Measurements from ENCODE around the gene FAM234A. TPM values are rescaled to one million over a fixed set of nuclear protein-coding genes. Genes with fewer than 3 reads are reported as not detected.

Gene FAM234A
- total RNA-seq, 1 donor from 2014 or later: 72.3 TPM

DNA sequence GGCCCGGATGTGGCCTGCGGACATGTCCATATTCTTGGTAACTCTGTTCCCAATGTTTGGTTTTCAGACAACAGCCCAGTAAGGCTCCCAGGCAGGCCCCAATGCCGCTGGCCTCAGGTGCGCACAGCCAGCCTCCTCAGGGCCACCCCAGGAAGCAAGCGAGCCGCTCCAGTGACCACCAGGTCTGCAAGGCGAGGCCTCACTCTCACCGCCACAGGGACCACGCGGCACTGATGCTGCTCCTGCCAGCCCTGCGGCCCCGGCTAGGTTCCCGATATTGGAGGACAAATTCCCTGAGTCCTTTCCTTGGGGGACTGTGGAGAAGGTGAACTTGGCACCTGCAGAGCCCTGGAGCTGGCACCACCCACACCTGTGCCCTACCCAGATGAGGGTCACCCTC lies 67.3 kb downstream of the FAM234A start:
- Mint-ChIP-seq H3K27ac (ENCODE audit: unreplicated experiment) (no peak overlapping the region), H3K4me3 (ENCODE audit: unreplicated experiment) (no peak overlapping the region), H3K27me3 (ENCODE audit: unreplicated experiment) (peaks cover 8% of the 10 kb centered on the region), H3K9me3 (ENCODE audit: unreplicated experiment) (no peaks in the 10 kb centered on the region), H3K4me1 (ENCODE audit: unreplicated experiment) (no peaks in the 10 kb centered on the region), H3K36me3 (ENCODE audit: low read depth, unreplicated experiment) (peaks cover 5% of the 10 kb centered on the region)
- DNase-seq (ENCODE audit: low spot score): no peak
- TF ChIP-seq, protein P1, sequence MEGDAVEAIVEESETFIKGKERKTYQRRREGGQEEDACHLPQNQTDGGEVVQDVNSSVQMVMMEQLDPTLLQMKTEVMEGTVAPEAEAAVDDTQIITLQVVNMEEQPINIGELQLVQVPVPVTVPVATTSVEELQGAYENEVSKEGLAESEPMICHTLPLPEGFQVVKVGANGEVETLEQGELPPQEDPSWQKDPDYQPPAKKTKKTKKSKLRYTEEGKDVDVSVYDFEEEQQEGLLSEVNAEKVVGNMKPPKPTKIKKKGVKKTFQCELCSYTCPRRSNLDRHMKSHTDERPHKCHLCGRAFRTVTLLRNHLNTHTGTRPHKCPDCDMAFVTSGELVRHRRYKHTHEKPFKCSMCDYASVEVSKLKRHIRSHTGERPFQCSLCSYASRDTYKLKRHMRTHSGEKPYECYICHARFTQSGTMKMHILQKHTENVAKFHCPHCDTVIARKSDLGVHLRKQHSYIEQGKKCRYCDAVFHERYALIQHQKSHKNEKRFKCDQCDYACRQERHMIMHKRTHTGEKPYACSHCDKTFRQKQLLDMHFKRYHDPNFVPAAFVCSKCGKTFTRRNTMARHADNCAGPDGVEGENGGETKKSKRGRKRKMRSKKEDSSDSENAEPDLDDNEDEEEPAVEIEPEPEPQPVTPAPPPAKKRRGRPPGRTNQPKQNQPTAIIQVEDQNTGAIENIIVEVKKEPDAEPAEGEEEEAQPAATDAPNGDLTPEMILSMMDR (IDR thresholded peaks at IDR 0.05; ENCODE audit: unreplicated experiment): no peak

DNA sequence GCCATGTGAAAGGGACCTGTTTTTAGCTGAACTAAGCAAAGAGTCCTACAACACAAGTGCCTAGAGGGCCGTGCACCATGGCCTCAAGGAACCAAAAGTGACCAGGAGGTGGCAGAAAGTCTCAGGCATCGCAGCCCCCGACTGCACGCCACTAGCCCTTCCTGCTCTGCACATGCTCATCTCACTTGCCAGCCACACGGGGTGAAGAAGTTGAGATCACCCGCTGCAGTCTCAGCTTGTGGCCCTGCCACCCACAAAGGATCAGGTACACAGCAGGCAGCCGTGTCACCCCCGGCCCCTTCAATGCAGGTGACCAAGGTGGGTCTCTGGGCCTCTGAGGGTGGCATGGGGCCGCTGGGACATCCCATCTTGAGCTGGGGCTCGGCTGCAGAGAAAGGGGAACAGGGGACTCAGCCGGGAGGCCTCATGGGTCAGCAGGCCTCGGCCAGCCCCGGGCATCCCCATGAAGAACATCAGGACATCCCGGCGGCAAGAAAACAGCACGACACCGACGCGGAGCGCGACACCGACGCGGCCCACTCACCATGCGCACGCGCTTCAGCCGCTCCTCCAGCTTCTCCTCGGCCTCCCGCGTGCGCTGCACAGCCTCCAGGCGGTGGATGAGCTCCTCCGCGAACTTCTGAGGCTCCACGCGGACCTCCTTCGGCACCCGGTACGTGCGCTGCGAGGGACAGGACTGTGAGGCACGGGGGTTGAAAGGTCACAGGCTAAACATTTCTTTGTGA lies 69.3 kb downstream of the FAM234A start:
- DNase-seq (ENCODE audit: low spot score): no peak
- Mint-ChIP-seq H3K4me3 (ENCODE audit: unreplicated experiment) (no peak overlapping the region), H3K27ac (ENCODE audit: unreplicated experiment) (no peak overlapping the region), H3K4me1 (ENCODE audit: unreplicated experiment) (no peaks in the 10 kb centered on the region), H3K27me3 (ENCODE audit: unreplicated experiment) (peaks cover 6% of the 10 kb centered on the region), H3K36me3 (ENCODE audit: low read depth, unreplicated experiment) (peaks cover 5% of the 10 kb centered on the region), H3K9me3 (ENCODE audit: unreplicated experiment) (no peaks in the 10 kb centered on the region)
- TF ChIP-seq, protein P1 (IDR thresholded peaks at IDR 0.05; ENCODE audit: unreplicated experiment): no peak

DNA sequence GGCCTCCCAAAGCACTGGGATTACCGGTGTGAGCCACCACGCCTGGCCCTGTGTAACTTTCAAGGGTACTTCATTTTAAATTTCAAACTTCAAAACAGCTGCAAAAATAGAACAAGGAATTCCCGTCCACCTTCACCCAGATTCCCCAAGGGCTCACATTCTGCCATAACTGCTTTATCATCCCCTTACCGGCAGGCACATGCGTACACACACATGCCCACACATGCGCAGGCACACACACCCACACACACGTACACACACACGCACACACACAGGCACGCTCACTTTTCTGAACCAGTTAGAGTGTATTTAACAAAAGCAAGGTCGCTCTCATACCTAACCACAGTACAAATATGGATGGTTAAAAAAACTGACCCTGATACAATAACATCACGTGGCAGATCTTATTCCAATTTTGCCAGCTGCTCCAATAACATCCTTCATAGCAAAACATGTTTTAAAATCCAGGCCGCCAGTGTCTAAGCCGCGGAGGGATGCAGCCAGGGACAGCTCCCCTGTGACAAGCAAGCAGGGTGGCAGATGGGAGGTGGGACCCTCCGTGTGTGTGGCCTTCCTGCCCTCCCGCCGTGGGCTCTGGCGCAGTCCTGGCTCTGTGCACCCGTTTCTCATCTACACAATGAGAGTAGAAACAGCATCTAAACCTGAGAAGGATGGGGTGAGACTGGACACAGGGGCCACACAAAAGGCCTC lies 71.5 kb downstream of the FAM234A start:
- peak overlapping the region; percentile 5 for H3K27ac Mint-ChIP-seq (ENCODE audit: unreplicated experiment)
- TF ChIP-seq, protein P1 (IDR thresholded peaks at IDR 0.05; ENCODE audit: unreplicated experiment): no peak
- no peaks in the 10 kb centered on the region for H3K4me1 Mint-ChIP-seq (ENCODE audit: unreplicated experiment)
- H3K4me3 Mint-ChIP-seq (ENCODE audit: unreplicated experiment): peak overlapping the region; percentile 72
- peaks cover 7% of the 10 kb centered on the region for H3K27me3 Mint-ChIP-seq (ENCODE audit: unreplicated experiment)
- no peaks in the 10 kb centered on the region for H3K9me3 Mint-ChIP-seq (ENCODE audit: unreplicated experiment)
- DNase-seq (ENCODE audit: low spot score): no peak
- peaks cover 8% of the 10 kb centered on the region for H3K36me3 Mint-ChIP-seq (ENCODE audit: low read depth, unreplicated experiment)

DNA sequence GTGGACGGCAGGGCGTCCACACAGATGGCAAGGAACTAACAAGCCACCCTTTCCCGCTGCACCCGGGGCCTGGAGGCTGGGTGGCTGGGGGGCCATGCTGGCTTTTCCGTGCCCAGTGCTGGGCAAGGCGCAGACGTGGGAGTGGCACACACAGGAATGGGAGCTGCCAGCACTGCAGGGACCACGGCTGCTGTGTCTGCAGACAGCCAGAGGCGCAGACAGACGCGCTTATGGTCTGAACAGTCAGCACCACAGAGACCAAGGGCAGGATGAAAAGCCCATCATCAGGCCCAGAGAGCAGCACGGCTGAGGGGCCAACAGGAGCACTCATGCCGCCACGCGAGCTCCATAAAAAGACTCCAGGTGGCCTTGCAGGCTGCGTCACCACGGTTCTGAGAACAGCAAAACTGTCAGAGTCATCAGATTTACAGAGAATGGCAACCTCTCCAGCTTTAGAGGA lies 72.3 kb downstream of the FAM234A start:
- no peak for DNase-seq (ENCODE audit: low spot score)
- no peaks in the 10 kb centered on the region for H3K4me1 Mint-ChIP-seq (ENCODE audit: unreplicated experiment)
- H3K4me3 Mint-ChIP-seq (ENCODE audit: unreplicated experiment): no peak overlapping the region
- H3K27me3 Mint-ChIP-seq (ENCODE audit: unreplicated experiment): peaks cover 7% of the 10 kb centered on the region
- H3K27ac Mint-ChIP-seq (ENCODE audit: unreplicated experiment): no peak overlapping the region
- peaks cover 8% of the 10 kb centered on the region for H3K36me3 Mint-ChIP-seq (ENCODE audit: low read depth, unreplicated experiment)
- H3K9me3 Mint-ChIP-seq (ENCODE audit: unreplicated experiment): no peaks in the 10 kb centered on the region
- TF ChIP-seq, protein P1 (IDR thresholded peaks at IDR 0.05; ENCODE audit: unreplicated experiment): no peak
